HEK293 (cell line): ENCODE data around the gene FHIT.

Experiments
- CTCF ChIA-PET: fragments of 350-600 bp; formaldehyde crosslinking; extraction: SDS; loops from one replicate; lab custom pipeline; 2021; ENCODE audit warnings: antibody characterized with exemption; lab: Yijun Ruan, JAX
- POLR2A ChIA-PET: fragments of 300-600 bp; formaldehyde crosslinking; extraction: SDS; loops from one replicate; lab custom pipeline; 2020; ENCODE audit warnings: antibody characterized with exemption, inconsistent platforms; lab: Yijun Ruan, JAX
- H3K27ac ChIP-seq: fragments of 200-500 bp; sonication (Bioruptor generic); 2 replicates; pipeline ENCODE4 v1.5.1; 2014; ENCODE audit warnings: low read depth, low read length, control low read depth, inconsistent platforms; ENCODE audit errors: extremely low read depth
- H3K36me3 ChIP-seq, 2 experiments: fragments of 200-500 bp in 1 of 2; sonication (Bioruptor generic) in 1 of 2; 1 replicate in 1 of 2; 2 replicates in 1 of 2; pipeline ENCODE4 v1.5.1; 2014 to 2017; ENCODE audit warnings: inconsistent platforms in 2 of 2, low read length in 2 of 2; ENCODE audit not compliant: control insufficient read depth in 2 of 2, insufficient read depth in 1 of 2
- H3K4me1 ChIP-seq: fragments of 200-500 bp; sonication (Bioruptor generic); 2 replicates; pipeline ENCODE4 v1.5.1; 2014; ENCODE audit warnings: mild to moderate bottlenecking, low read length, inconsistent platforms; ENCODE audit not compliant: control insufficient read depth, insufficient read depth
- H3K4me3 ChIP-seq: 2 replicates; pipeline ENCODE4 v1.5.1; 2011; ENCODE audit warnings: low read depth, mild to moderate bottlenecking, control low read depth, low read length, moderate library complexity
- H3K9me3 ChIP-seq: fragments of 200-500 bp; sonication (Bioruptor generic); 2 replicates; pipeline ENCODE4 v1.5.1; 2014; ENCODE audit warnings: low read depth, low read length, inconsistent platforms; ENCODE audit not compliant: control insufficient read depth, insufficient read depth
- KLF7 ChIP-seq: fragments of 450-650 bp; formaldehyde crosslinking; IDR thresholded peaks from 2 replicates; pipeline ENCODE4 v1.5.1; 2016; ENCODE audit warnings: missing biosample characterization, missing genetic modification characterization, borderline replicate concordance
- ZBTB1 ChIP-seq: fragments of 450-650 bp; formaldehyde crosslinking; IDR thresholded peaks from 2 replicates; pipeline ENCODE4 v1.5.1; 2016; ENCODE audit warnings: missing biosample characterization, missing genetic modification characterization
- ZBTB48 ChIP-seq: fragments of 450-650 bp; formaldehyde crosslinking; IDR thresholded peaks from 2 replicates; pipeline ENCODE4 v1.5.1; 2016; ENCODE audit warnings: missing biosample characterization, missing genetic modification characterization
- ZNF140 ChIP-seq: fragments of 450-650 bp; formaldehyde crosslinking; IDR thresholded peaks from 2 replicates; pipeline ENCODE4 v1.5.1; 2016; ENCODE audit warnings: missing biosample characterization, missing genetic modification characterization
- ZNF155 ChIP-seq: fragments of 450-650 bp; formaldehyde crosslinking; IDR thresholded peaks from 2 replicates; pipeline ENCODE4 v1.5.1; 2016; ENCODE audit warnings: missing biosample characterization, missing genetic modification characterization
- ZNF2 ChIP-seq: fragments of 450-650 bp; formaldehyde crosslinking; IDR thresholded peaks from 2 replicates; pipeline ENCODE4 v1.5.1; 2016; ENCODE audit warnings: missing biosample characterization, missing genetic modification characterization
- ZNF341 ChIP-seq: fragments of 450-650 bp; formaldehyde crosslinking; IDR thresholded peaks from 2 replicates; pipeline ENCODE4; 2016; ENCODE audit warnings: low read depth, missing biosample characterization, missing genetic modification characterization
- ZNF501 ChIP-seq: fragments of 450-650 bp; formaldehyde crosslinking; IDR thresholded peaks from 2 replicates; pipeline ENCODE4 v1.5.1; 2016; ENCODE audit warnings: missing biosample characterization, missing genetic modification characterization
- ZNF544 ChIP-seq: fragments of 450-650 bp; formaldehyde crosslinking; IDR thresholded peaks from 2 replicates; pipeline ENCODE4 v1.5.0; 2017; ENCODE audit warnings: missing biosample characterization, missing genetic modification characterization
- ZNF623 ChIP-seq: fragments of 450-650 bp; formaldehyde crosslinking; IDR thresholded peaks from 2 replicates; pipeline ENCODE4 v1.5.1; 2016; ENCODE audit warnings: missing biosample characterization, missing genetic modification characterization
- ZNF660 ChIP-seq: fragments of 450-650 bp; IDR thresholded peaks from 2 replicates; pipeline ENCODE4 v1.5.1; 2018; ENCODE audit warnings: missing biosample characterization, mild to moderate bottlenecking, missing genetic modification characterization
- ZNF768 ChIP-seq: fragments of 450-650 bp; formaldehyde crosslinking; IDR thresholded peaks from 2 replicates; pipeline ENCODE4 v1.5.1; 2018; ENCODE audit warnings: missing biosample characterization, mild to moderate bottlenecking, missing genetic modification characterization
- ZNF792 ChIP-seq: fragments of 450-650 bp; formaldehyde crosslinking; IDR thresholded peaks from 2 replicates; pipeline ENCODE4 v1.5.1; 2016; ENCODE audit warnings: missing biosample characterization, missing genetic modification characterization
- ZNF830 ChIP-seq: fragments of 450-650 bp; IDR thresholded peaks from 2 replicates; pipeline ENCODE4 v1.5.0; 2018; ENCODE audit warnings: missing biosample characterization, missing genetic modification characterization, low read depth, mild to moderate bottlenecking, moderate library complexity
- ZXDB ChIP-seq: fragments of 450-650 bp; formaldehyde crosslinking; IDR thresholded peaks from 2 replicates; pipeline ENCODE4 v1.5.1; 2016; ENCODE audit warnings: missing biosample characterization, missing genetic modification characterization
- TF ChIP-seq, protein P1 (sequence below): fragments of 450-650 bp; formaldehyde crosslinking; IDR thresholded peaks from 2 replicates; pipeline ENCODE4 v1.5.1; 2017; ENCODE audit warnings: missing biosample characterization, missing genetic modification characterization
- TF ChIP-seq, protein P2 (sequence below): fragments of 450-650 bp; IDR thresholded peaks from 2 replicates; pipeline ENCODE4 v1.5.1; 2018; ENCODE audit warnings: missing biosample characterization, missing genetic modification characterization
- TF ChIP-seq, protein P3 (sequence below): fragments of 450-650 bp; formaldehyde crosslinking; IDR thresholded peaks from 2 replicates; pipeline ENCODE4 v1.5.1; 2016; ENCODE audit warnings: missing biosample characterization, missing genetic modification characterization
- TF ChIP-seq, protein P4 (sequence below): fragments of 450-650 bp; formaldehyde crosslinking; IDR thresholded peaks from 2 replicates; pipeline ENCODE4 v1.5.1; 2016; ENCODE audit warnings: missing biosample characterization, missing genetic modification characterization
- TF ChIP-seq, protein P5 (sequence below): fragments of 450-650 bp; formaldehyde crosslinking; IDR thresholded peaks from 2 replicates; pipeline ENCODE4 v1.5.1; 2016; ENCODE audit warnings: missing biosample characterization, missing genetic modification characterization
- TF ChIP-seq, protein P6 (sequence below): fragments of 450-650 bp; formaldehyde crosslinking; IDR thresholded peaks from 2 replicates; pipeline ENCODE4 v1.5.1; 2017; ENCODE audit warnings: missing biosample characterization, missing genetic modification characterization

FHIT gene

DNA sequence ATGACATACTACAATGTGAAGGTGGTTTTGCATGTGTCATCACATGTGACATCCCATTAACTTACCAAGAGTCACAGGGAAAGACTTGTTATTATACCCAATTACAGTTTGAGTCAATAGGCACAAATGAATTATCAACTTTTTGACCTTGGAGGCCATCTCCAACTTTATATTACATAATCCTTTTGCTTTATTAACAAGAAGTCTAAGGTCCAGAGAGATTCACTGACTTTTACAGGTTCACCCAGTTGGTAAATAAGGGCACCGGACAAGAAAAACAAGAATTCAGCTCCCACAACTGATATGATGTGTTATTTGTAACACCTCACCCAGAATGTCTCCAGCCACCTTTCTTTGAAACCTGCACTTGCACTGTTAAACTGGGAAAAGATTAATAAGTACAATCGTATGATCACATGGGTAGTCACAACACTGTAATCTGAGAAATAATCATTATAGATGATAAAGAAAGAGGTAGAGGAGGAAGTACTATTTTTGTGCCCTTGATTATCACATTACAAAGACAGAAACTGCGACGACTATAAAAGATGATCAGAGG, 928.9 kb downstream of the FHIT start (continued):
- TF ChIP-seq, protein P1, sequence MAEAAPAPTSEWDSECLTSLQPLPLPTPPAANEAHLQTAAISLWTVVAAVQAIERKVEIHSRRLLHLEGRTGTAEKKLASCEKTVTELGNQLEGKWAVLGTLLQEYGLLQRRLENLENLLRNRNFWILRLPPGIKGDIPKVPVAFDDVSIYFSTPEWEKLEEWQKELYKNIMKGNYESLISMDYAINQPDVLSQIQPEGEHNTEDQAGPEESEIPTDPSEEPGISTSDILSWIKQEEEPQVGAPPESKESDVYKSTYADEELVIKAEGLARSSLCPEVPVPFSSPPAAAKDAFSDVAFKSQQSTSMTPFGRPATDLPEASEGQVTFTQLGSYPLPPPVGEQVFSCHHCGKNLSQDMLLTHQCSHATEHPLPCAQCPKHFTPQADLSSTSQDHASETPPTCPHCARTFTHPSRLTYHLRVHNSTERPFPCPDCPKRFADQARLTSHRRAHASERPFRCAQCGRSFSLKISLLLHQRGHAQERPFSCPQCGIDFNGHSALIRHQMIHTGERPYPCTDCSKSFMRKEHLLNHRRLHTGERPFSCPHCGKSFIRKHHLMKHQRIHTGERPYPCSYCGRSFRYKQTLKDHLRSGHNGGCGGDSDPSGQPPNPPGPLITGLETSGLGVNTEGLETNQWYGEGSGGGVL (tag by site-specific recombination) = no peak
- TF ChIP-seq, protein P2, sequence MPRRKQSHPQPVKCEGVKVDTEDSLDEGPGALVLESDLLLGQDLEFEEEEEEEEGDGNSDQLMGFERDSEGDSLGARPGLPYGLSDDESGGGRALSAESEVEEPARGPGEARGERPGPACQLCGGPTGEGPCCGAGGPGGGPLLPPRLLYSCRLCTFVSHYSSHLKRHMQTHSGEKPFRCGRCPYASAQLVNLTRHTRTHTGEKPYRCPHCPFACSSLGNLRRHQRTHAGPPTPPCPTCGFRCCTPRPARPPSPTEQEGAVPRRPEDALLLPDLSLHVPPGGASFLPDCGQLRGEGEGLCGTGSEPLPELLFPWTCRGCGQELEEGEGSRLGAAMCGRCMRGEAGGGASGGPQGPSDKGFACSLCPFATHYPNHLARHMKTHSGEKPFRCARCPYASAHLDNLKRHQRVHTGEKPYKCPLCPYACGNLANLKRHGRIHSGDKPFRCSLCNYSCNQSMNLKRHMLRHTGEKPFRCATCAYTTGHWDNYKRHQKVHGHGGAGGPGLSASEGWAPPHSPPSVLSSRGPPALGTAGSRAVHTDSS (tag by site-specific recombination) = no peak
- no peak for TF ChIP-seq ZNF140

DNA sequence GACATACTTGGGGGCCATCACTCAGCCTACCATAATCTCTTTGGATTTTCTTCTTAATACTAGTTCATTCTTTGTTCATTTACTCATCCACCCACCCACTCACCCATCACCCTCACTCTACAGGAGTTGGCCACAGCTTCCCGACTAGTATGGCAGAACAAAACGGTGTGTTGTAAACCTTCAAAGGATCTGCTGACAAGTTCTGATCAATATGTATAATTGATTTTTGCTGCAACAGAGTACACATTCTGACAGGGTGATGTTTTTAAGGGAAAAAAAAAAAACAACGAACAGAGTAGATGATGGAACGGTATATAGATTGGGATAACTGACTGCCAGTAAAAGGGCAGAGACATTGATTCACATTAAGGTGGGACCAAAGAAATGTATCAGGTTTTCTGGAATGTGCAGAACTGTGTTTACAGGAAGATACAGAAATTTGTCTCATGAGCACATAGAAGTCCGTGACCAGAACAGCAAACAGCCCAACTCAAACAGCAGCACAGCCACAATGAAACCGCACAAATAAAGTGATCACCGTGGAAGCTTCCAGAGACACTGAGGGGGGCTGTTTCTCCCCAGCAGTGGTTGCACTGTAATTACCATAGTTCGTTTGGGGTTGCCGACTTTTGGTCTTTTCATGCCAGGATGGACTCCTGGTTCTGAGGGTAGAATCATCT, 931.9 kb downstream of the FHIT start:
- H3K27ac ChIP-seq = no peak overlapping the region
- TF ChIP-seq KLF7 (no peak), ZNF660 (tag by site-specific recombination) (no peak), ZNF830 (no peak), ZNF341 (tag by site-specific recombination) (no peak), ZNF2 (tag by site-specific recombination) (no peak), ZXDB (tag by site-specific recombination) (no peak), ZNF155 (tag by site-specific recombination) (no peak)
- TF ChIP-seq, protein P3, sequence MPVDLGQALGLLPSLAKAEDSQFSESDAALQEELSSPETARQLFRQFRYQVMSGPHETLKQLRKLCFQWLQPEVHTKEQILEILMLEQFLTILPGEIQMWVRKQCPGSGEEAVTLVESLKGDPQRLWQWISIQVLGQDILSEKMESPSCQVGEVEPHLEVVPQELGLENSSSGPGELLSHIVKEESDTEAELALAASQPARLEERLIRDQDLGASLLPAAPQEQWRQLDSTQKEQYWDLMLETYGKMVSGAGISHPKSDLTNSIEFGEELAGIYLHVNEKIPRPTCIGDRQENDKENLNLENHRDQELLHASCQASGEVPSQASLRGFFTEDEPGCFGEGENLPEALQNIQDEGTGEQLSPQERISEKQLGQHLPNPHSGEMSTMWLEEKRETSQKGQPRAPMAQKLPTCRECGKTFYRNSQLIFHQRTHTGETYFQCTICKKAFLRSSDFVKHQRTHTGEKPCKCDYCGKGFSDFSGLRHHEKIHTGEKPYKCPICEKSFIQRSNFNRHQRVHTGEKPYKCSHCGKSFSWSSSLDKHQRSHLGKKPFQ (tag by site-specific recombination) = no peak
- TF ChIP-seq, all 188 proteins: peak for 0
- H3K36me3 ChIP-seq = no peaks in the 10 kb centered on the region
- ChIA-PET CTCF (no interaction called here), POLR2A (no interaction called here)
- no peaks in the 10 kb centered on the region for H3K4me1 ChIP-seq
- no peaks in the 10 kb centered on the region for H3K9me3 ChIP-seq
- no peak overlapping the region for H3K4me3 ChIP-seq

DNA sequence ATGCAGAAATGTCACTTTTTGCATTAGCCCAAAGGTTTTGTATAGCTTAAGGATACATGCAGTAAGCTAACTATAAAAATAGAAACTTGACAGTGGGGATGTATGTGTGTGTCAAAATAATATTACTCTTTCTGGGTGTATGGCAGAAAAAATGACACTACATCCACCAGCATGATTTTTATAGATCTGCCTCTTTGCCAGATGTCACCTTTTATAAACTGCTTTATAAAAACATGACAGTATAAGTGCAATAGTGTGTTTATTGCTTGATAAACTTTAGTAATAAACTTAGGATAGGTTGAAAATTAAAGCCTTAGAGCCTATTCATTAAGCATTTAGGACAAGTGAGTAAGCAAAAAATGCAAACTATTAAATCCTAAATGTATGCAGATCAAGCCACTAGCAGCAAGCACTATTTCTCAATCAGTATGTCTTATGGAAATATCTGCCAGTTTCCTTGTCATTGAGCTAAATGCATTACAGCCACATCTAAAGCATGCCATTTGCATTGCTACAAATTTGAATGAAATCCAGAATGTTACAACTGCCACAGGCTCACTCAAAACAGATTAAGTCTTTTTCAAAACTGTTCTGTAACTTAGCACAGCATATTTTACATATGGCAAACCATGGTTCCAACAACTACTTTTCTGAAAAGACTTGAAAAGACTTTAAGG, 935.0 kb downstream of the FHIT start:
- Histone ChIP-seq H3K36me3 (no peaks in the 10 kb centered on the region), H3K4me1 (no peaks in the 10 kb centered on the region), H3K4me3 (no peak overlapping the region), H3K27ac (no peak overlapping the region), H3K9me3 (no peaks in the 10 kb centered on the region)
- ChIA-PET CTCF (interaction anchor here (0.6 kb wide), 1 partner anchor 139 kb away, joined by 5 read pairs; no protein-coding TSS in a partner anchor), POLR2A (no interaction called here)
- TF ChIP-seq ZBTB1 (tag by site-specific recombination) = no peak
- no peak for TF ChIP-seq ZBTB48 (tag by site-specific recombination)
- TF ChIP-seq ZNF544 (tag by site-specific recombination) = no peak
- TF ChIP-seq ZNF501 (tag by site-specific recombination) = no peak
- no peak for TF ChIP-seq ZNF792 (tag by site-specific recombination)
- no peak for TF ChIP-seq ZNF768 (tag by site-specific recombination)
- TF ChIP-seq, protein P4, sequence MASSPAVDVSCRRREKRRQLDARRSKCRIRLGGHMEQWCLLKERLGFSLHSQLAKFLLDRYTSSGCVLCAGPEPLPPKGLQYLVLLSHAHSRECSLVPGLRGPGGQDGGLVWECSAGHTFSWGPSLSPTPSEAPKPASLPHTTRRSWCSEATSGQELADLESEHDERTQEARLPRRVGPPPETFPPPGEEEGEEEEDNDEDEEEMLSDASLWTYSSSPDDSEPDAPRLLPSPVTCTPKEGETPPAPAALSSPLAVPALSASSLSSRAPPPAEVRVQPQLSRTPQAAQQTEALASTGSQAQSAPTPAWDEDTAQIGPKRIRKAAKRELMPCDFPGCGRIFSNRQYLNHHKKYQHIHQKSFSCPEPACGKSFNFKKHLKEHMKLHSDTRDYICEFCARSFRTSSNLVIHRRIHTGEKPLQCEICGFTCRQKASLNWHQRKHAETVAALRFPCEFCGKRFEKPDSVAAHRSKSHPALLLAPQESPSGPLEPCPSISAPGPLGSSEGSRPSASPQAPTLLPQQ (tag by site-specific recombination) = no peak
- TF ChIP-seq, protein P5, sequence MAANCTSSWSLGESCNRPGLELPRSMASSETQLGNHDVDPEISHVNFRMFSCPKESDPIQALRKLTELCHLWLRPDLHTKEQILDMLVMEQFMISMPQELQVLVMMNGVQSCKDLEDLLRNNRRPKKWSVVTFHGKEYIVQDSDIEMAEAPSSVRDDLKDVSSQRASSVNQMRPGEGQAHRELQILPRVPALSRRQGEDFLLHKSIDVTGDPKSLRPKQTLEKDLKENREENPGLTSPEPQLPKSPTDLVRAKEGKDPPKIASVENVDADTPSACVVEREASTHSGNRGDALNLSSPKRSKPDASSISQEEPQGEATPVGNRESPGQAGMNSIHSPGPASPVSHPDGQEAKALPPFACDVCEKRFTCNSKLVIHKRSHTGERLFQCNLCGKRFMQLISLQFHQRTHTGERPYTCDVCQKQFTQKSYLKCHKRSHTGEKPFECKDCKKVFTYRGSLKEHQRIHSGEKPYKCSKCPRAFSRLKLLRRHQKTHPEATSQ (tag by site-specific recombination) = no peak
- no peak for TF ChIP-seq ZNF623 (tag by site-specific recombination)
- TF ChIP-seq, protein P6, sequence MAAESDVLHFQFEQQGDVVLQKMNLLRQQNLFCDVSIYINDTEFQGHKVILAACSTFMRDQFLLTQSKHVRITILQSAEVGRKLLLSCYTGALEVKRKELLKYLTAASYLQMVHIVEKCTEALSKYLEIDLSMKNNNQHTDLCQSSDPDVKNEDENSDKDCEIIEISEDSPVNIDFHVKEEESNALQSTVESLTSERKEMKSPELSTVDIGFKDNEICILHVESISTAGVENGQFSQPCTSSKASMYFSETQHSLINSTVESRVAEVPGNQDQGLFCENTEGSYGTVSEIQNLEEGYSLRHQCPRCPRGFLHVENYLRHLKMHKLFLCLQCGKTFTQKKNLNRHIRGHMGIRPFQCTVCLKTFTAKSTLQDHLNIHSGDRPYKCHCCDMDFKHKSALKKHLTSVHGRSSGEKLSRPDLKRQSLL = no peak
- TF ChIP-seq, protein P3 (tag by site-specific recombination) = no peak
